HG02970 (cell line): ENCODE results near the gene OTULIN.

ENCODE experiments used
- ATAC-seq: cut with Tn5 transposase; IDR thresholded peaks from one replicate; pipeline ENCODE4 v1.9.1; 2021; ENCODE audit warnings: mild to moderate bottlenecking, moderate library complexity, moderate number of reproducible peaks; ENCODE audit not compliant: unreplicated experiment, low FRiP score

The OTULIN gene

GRCh38 chr5:14716755-14717752 is 52.5 kb downstream of the OTULIN start:
- ATAC-seq: no peak

DNA sequence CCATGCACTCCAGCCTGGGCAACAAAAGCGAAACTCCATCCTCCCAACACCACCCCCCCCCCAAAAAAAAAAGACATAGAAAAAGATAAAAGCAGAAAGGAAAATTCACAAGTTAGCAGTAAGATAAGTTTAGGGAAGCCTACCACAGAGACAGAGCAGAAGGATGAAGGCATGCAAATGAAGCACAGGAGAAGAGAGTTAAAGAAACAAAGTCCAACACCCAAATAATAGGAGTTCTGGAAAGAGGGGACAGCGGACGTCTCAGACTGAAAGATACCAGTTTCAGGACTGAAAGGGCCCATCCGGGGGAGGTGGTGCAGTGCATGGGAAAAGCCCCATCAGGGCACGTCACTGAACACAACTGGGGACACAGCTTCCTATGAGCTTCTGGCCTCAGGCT is 54.3 kb downstream of the OTULIN start:
- ATAC-seq: no peak

- no peak for ATAC-seq
Observed at GRCh38 chr5:14720236-14720923, 55.9 kb downstream of the OTULIN start.

- ATAC-seq: no peak
Observed at GRCh38 chr5:14721990-14722656, 57.6 kb downstream of the OTULIN start.

- no peak for ATAC-seq
Observed at GRCh38 chr5:14722923-14723322, 58.4 kb downstream of the OTULIN start.

GRCh38 chr5:14723701-14724132 is 59.2 kb downstream of the OTULIN start:
- ATAC-seq: no peak

DNA sequence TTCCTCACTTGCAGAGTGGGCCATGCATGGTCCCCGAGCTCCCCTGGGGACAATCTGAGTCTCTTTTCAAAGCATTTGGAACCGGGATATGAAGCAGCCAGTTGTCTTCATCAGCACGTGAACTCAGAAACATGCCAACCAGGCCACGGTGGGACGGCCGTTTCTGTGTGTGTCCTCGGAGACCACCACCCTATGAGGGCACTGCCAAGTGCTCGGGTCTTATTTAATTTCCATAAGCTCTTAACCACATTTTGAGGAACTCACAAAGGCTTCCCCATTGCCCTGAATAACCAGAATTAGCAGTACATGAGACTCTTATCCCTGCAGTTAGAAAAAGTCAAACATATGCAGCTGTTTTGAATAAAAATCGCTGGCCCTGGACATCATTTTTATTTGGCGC is 60.1 kb downstream of the OTULIN start:
- no peak for ATAC-seq

DNA sequence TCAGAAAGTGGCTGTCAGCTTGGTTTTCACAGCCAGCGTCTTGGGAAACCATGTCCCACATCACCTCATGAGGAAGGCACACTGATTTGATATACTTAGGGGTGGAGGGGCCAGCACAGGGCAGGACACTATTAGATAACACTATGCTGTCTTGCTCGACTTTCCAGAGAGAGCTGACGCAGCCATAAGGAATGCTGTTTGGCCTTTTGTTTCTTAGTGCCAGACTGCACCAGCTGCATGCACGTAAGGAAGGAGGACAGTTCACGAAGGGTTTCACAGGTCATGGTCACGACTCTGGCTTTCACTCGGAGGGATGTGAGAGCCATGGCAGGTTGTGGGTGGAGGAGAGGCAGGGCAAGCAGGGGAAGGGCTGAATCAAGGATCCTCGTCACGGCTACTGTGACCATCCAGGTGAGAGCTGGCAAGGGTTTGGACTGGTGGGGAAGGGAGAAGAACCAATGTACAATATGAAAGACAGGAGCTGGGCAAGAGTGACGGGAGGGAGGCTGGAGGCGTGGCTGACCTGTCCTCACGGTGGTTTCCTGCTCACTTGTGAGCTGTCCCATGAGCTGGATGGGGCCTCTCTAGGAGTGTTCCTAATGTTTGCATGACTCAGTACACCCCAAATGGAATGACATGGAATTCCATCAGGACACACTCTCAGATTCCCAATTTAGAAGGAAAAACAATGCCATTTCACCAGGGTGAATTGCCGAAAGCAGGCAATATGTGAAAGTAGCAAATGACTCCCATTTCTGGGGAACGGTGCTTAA is 61.7 kb downstream of the OTULIN start:
- ATAC-seq: no peak

GRCh38 chr5:14727428-14727865 is 62.9 kb downstream of the OTULIN start:
- no peak for ATAC-seq

GRCh38 chr5:14727928-14728458 is 63.5 kb downstream of the OTULIN start:
- ATAC-seq: no peak

GRCh38 chr5:14728459-14728938 is 64.0 kb downstream of the OTULIN start:
- no peak for ATAC-seq

GRCh38 chr5:14729448-14730385 is 65.2 kb downstream of the OTULIN start:
- no peak for ATAC-seq

DNA sequence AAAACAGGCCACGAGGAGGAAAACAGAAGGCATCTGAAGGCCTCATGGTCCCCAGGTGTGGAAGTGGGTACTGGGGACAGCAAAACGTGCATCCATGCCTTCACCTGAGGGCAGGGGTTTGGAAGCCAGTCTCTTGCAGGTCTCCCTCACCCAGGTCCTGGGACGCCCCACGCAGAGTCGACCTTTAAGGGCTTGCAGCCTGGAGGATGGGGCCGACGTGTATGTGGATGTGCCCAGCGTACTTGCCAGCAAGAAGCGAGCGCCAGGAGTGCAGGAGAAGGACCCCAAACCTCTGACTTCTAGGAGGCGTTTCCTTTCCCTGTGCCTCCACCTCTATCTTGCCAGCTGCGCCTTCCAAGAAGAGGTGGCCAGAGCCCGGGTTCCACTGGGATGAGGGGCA is 65.9 kb downstream of the OTULIN start:
- ATAC-seq: no peak

- no peak for ATAC-seq
Observed at GRCh38 chr5:14730881-14731280, 66.4 kb downstream of the OTULIN start.

DNA sequence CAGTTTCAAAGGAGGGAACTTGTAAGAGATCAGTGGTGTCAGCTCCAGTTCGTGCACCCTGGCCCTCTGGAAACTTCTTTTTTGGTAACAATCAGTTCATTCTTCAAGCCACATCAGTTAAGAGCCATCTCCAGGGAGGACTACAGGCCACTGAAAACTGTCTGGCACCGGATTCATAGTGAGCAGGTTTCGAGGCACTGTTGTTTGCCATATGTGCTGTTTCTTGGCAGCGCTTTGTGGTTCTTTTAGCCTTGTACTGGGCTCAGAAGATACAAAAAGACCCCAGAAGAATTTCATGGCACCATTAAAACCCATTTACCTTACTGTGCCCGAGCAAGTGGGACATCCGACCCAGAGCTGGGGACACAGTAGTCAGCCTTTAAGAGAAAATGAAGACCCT is 68.5 kb downstream of the OTULIN start:
- no peak for ATAC-seq

GRCh38 chr5:14733661-14734060 is 69.1 kb downstream of the OTULIN start:
- ATAC-seq: no peak

DNA sequence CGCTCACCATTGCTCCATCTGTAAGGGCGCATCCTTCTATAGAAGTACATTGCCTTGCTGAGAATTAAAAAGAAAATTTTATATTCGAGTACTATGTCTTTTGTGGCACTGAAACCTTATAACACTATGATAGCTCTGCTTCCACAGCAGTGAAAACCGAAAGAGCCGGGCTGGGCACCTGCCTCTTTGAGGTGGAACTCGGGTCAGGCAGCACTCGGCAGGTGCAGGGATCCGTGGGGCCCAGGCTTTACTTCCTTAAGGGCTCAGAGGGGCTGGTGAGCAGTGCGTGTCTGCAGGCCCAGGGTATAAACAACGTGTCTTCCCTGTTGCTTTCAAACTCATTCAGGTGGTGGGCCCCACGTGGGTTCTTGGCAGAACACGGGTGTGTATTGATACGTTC is 69.9 kb downstream of the OTULIN start:
- no peak for ATAC-seq

DNA sequence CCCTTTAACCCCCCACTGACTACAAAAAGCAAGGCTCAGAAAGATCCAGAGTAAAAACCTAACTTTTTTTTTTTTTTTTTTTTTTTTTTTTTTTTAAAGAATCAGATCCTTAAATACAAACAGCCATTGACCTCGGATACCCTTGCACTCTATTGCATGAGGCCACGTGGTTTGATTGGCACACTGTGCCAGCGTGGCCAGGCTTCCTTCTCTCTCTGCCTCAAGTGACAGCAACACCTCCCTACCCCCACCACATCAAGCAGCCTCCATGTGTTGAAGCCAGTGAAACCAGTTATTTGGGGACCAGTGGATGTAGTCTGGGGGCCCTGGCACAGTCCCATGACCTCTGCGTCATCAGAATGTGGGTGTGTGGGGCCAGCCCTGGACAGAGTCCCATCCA is 71.4 kb downstream of the OTULIN start:
- ATAC-seq: no peak

DNA sequence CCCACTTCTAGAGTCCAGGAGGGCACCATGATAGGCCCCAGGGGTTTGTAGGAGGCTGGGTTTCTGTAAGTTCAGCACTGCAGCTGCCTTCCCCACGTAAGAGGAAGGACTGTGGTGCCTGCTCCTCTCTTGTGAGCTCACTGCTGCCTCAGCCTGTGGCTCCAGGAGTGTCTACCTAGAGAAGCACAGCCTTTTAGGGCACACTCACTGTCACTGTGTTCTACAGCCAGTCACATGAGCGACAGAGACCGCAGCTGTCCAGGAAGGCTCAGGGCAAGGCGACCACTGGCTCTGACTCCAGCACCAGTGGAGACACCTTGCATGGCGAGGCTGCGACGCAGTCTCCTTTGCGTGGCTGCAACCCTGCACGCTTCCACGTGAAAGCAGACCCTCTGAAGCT is 72.8 kb downstream of the OTULIN start:
- ATAC-seq: no peak
